ENCODE results near the gene MCM9. TPM values are rescaled to one million over a fixed set of nuclear protein-coding genes. Genes with fewer than 3 reads are reported as not detected.

The MCM9 gene
- polyA plus RNA-seq, 4 donors = 3.1 to 18.9 (median 4.4) TPM

- DNase-seq (no peak), FAIRE-seq (no peak)
- Histone ChIP-seq H3K27ac (ENCODE audit: low read depth in 1 of 3, low read length in 2 of 3) (no peak overlapping the region), H3K9me3 (ENCODE audit: control insufficient read depth in 2 of 2, insufficient read depth in 1 of 2, low read depth in 1 of 2, low read length in 1 of 2) (no peaks in the 10 kb centered on the region), H3K36me3 (ENCODE audit: control insufficient read depth in 3 of 3, insufficient read depth in 2 of 3, low read depth in 1 of 3, low read length in 3 of 3) (no peaks in the 10 kb centered on the region), H3K27me3 (ENCODE audit: control insufficient read depth in 3 of 3, insufficient read depth in 3 of 3, low read length in 3 of 3) (no peaks in the 10 kb centered on the region), H3K4me1 (ENCODE audit: control insufficient read depth in 3 of 3, insufficient read depth in 2 of 3, low read depth in 1 of 3, low read length in 2 of 3) (no peaks in the 10 kb centered on the region), H3K4me3 (ENCODE audit: low read depth in 1 of 3, low read length in 3 of 3) (no peak overlapping the region)
- WGBS, 3 donors = 64 to 81% (median 79%) methylated on average over 4 of the region's 4 CpGs
Measured at GRCh38 chr6:118789954-118790353, 145.0 kb downstream of the MCM9 start.

GRCh38 chr6:118789419-118789818, 145.5 kb downstream of the MCM9 start:
- H3K27me3 ChIP-seq (ENCODE audit: control insufficient read depth in 3 of 3, insufficient read depth in 3 of 3, low read length in 3 of 3) = no peaks in the 10 kb centered on the region
- FAIRE-seq (no peak), DNase-seq (no peak)
- 95 to 97% (median 97%) methylated on average over 5 of the region's 5 CpGs for WGBS, 3 donors
- H3K9me3 ChIP-seq (ENCODE audit: control insufficient read depth in 2 of 2, insufficient read depth in 1 of 2, low read depth in 1 of 2, low read length in 1 of 2) = no peaks in the 10 kb centered on the region
- H3K4me1 ChIP-seq (ENCODE audit: control insufficient read depth in 3 of 3, insufficient read depth in 2 of 3, low read depth in 1 of 3, low read length in 2 of 3) = peaks cover 0 to 5% (median 0%) of the 10 kb centered on the region in 3 donors
- no peak overlapping the region for H3K27ac ChIP-seq (ENCODE audit: low read depth in 1 of 3, low read length in 2 of 3)
- no peak overlapping the region for H3K4me3 ChIP-seq (ENCODE audit: low read depth in 1 of 3, low read length in 3 of 3)
- no peaks in the 10 kb centered on the region for H3K36me3 ChIP-seq (ENCODE audit: control insufficient read depth in 3 of 3, insufficient read depth in 2 of 3, low read depth in 1 of 3, low read length in 3 of 3)

- WGBS, 3 donors = 74 to 86% (median 75%) methylated on average over 4 of the region's 4 CpGs
- no peak overlapping the region for H3K4me3 ChIP-seq (ENCODE audit: low read depth in 1 of 3, low read length in 3 of 3)
- H3K27me3 ChIP-seq (ENCODE audit: control insufficient read depth in 3 of 3, insufficient read depth in 3 of 3, low read length in 3 of 3) = no peaks in the 10 kb centered on the region
- no peaks in the 10 kb centered on the region for H3K36me3 ChIP-seq (ENCODE audit: control insufficient read depth in 3 of 3, insufficient read depth in 2 of 3, low read depth in 1 of 3, low read length in 3 of 3)
- DNase-seq (no peak), FAIRE-seq (no peak)
- H3K27ac ChIP-seq (ENCODE audit: low read depth in 1 of 3, low read length in 2 of 3) = no peak overlapping the region
- H3K9me3 ChIP-seq (ENCODE audit: control insufficient read depth in 2 of 2, insufficient read depth in 1 of 2, low read depth in 1 of 2, low read length in 1 of 2) = no peaks in the 10 kb centered on the region
- H3K4me1 ChIP-seq (ENCODE audit: control insufficient read depth in 3 of 3, insufficient read depth in 2 of 3, low read depth in 1 of 3, low read length in 2 of 3) = peaks cover 0 to 5% (median 0%) of the 10 kb centered on the region in 3 donors
Measured at GRCh38 chr6:118788702-118789101, 146.3 kb downstream of the MCM9 start.

GRCh38 chr6:118787724-118788423, 147.1 kb downstream of the MCM9 start:
- no peaks in the 10 kb centered on the region for H3K9me3 ChIP-seq (ENCODE audit: control insufficient read depth in 2 of 2, insufficient read depth in 1 of 2, low read depth in 1 of 2, low read length in 1 of 2)
- H3K4me3 ChIP-seq (ENCODE audit: low read depth in 1 of 3, low read length in 3 of 3) = no peak overlapping the region
- no peak for FAIRE-seq
- no peaks in the 10 kb centered on the region for H3K27me3 ChIP-seq (ENCODE audit: control insufficient read depth in 3 of 3, insufficient read depth in 3 of 3, low read length in 3 of 3)
- no peaks in the 10 kb centered on the region for H3K36me3 ChIP-seq (ENCODE audit: control insufficient read depth in 3 of 3, insufficient read depth in 2 of 3, low read depth in 1 of 3, low read length in 3 of 3)
- peaks cover 0 to 5% (median 0%) of the 10 kb centered on the region in 3 donors for H3K4me1 ChIP-seq (ENCODE audit: control insufficient read depth in 3 of 3, insufficient read depth in 2 of 3, low read depth in 1 of 3, low read length in 2 of 3)
- DNase-seq = no peak
- H3K27ac ChIP-seq (ENCODE audit: low read depth in 1 of 3, low read length in 2 of 3) = peak overlapping the region in 1 of 3 donors; percentile 1
- 72 to 85% (median 80%) methylated on average over 6 of the region's 6 CpGs for WGBS, 3 donors

GRCh38 chr6:118786596-118787453, 148.1 kb downstream of the MCM9 start:
- H3K27ac ChIP-seq (ENCODE audit: low read depth in 1 of 3, low read length in 2 of 3) = no peak overlapping the region
- 61 to 77% (median 77%) methylated on average over 8 of the region's 8 CpGs for WGBS, 3 donors
- no peak for FAIRE-seq
- DNase-seq = no peak
- H3K36me3 ChIP-seq (ENCODE audit: control insufficient read depth in 3 of 3, insufficient read depth in 2 of 3, low read depth in 1 of 3, low read length in 3 of 3) = no peaks in the 10 kb centered on the region
- no peak overlapping the region for H3K4me3 ChIP-seq (ENCODE audit: low read depth in 1 of 3, low read length in 3 of 3)
- no peaks in the 10 kb centered on the region for H3K9me3 ChIP-seq (ENCODE audit: control insufficient read depth in 2 of 2, insufficient read depth in 1 of 2, low read depth in 1 of 2, low read length in 1 of 2)
- H3K27me3 ChIP-seq (ENCODE audit: control insufficient read depth in 3 of 3, insufficient read depth in 3 of 3, low read length in 3 of 3) = no peaks in the 10 kb centered on the region
- peaks cover 0 to 5% (median 0%) of the 10 kb centered on the region in 3 donors for H3K4me1 ChIP-seq (ENCODE audit: control insufficient read depth in 3 of 3, insufficient read depth in 2 of 3, low read depth in 1 of 3, low read length in 2 of 3)

- no peak for DNase-seq
- Histone ChIP-seq H3K27me3 (ENCODE audit: control insufficient read depth in 3 of 3, insufficient read depth in 3 of 3, low read length in 3 of 3) (no peaks in the 10 kb centered on the region), H3K36me3 (ENCODE audit: control insufficient read depth in 3 of 3, insufficient read depth in 2 of 3, low read depth in 1 of 3, low read length in 3 of 3) (no peaks in the 10 kb centered on the region), H3K4me3 (ENCODE audit: low read depth in 1 of 3, low read length in 3 of 3) (no peak overlapping the region), H3K4me1 (ENCODE audit: control insufficient read depth in 3 of 3, insufficient read depth in 2 of 3, low read depth in 1 of 3, low read length in 2 of 3) (peaks cover 0 to 5% (median 0%) of the 10 kb centered on the region in 3 donors), H3K9me3 (ENCODE audit: control insufficient read depth in 2 of 2, insufficient read depth in 1 of 2, low read depth in 1 of 2, low read length in 1 of 2) (no peaks in the 10 kb centered on the region), H3K27ac (ENCODE audit: low read depth in 1 of 3, low read length in 2 of 3) (no peak overlapping the region)
- no peak for FAIRE-seq
- 86 to 93% (median 93%) methylated on average over 3 of the region's 3 CpGs for WGBS, 3 donors
Measured at GRCh38 chr6:118785601-118786000, 149.4 kb downstream of the MCM9 start.

GRCh38 chr6:118784641-118785164, 150.3 kb downstream of the MCM9 start:
- Histone ChIP-seq H3K36me3 (ENCODE audit: control insufficient read depth in 3 of 3, insufficient read depth in 2 of 3, low read depth in 1 of 3, low read length in 3 of 3) (no peaks in the 10 kb centered on the region), H3K9me3 (ENCODE audit: control insufficient read depth in 2 of 2, insufficient read depth in 1 of 2, low read depth in 1 of 2, low read length in 1 of 2) (no peaks in the 10 kb centered on the region), H3K4me3 (ENCODE audit: low read depth in 1 of 3, low read length in 3 of 3) (no peak overlapping the region), H3K4me1 (ENCODE audit: control insufficient read depth in 3 of 3, insufficient read depth in 2 of 3, low read depth in 1 of 3, low read length in 2 of 3) (peaks cover 0 to 5% (median 0%) of the 10 kb centered on the region in 3 donors), H3K27ac (ENCODE audit: low read depth in 1 of 3, low read length in 2 of 3) (peak overlapping the region in 1 of 3 donors; percentile 30), H3K27me3 (ENCODE audit: control insufficient read depth in 3 of 3, insufficient read depth in 3 of 3, low read length in 3 of 3) (no peaks in the 10 kb centered on the region)
- DNase-seq (no peak), FAIRE-seq (no peak)
- WGBS, 3 donors = 56 to 71% (median 68%) methylated on average over 5 of the region's 5 CpGs

- Histone ChIP-seq H3K36me3 (ENCODE audit: control insufficient read depth in 3 of 3, insufficient read depth in 2 of 3, low read depth in 1 of 3, low read length in 3 of 3) (no peaks in the 10 kb centered on the region), H3K27me3 (ENCODE audit: control insufficient read depth in 3 of 3, insufficient read depth in 3 of 3, low read length in 3 of 3) (peaks cover 0 to under 1% (median 0%) of the 10 kb centered on the region in 3 donors), H3K4me1 (ENCODE audit: control insufficient read depth in 3 of 3, insufficient read depth in 2 of 3, low read depth in 1 of 3, low read length in 2 of 3) (peaks cover 0 to 5% (median 0%) of the 10 kb centered on the region in 3 donors), H3K9me3 (ENCODE audit: control insufficient read depth in 2 of 2, insufficient read depth in 1 of 2, low read depth in 1 of 2, low read length in 1 of 2) (no peaks in the 10 kb centered on the region), H3K27ac (ENCODE audit: low read depth in 1 of 3, low read length in 2 of 3) (no peak overlapping the region), H3K4me3 (ENCODE audit: low read depth in 1 of 3, low read length in 3 of 3) (no peak overlapping the region)
- FAIRE-seq (no peak), DNase-seq (no peak)
- 36 to 50% (median 49%) methylated on average over 5 of the region's 5 CpGs for WGBS, 3 donors
Measured at GRCh38 chr6:118783931-118784550, 150.9 kb downstream of the MCM9 start.
